ENCODE results near the gene DNAAF1. TPM values are rescaled to one million over a fixed set of nuclear protein-coding genes. Genes with fewer than 3 reads are reported as not detected.

Gene DNAAF1
- under 0.01 TPM in 1 of 2 replicates, not detected in the other for total RNA-seq

DNA sequence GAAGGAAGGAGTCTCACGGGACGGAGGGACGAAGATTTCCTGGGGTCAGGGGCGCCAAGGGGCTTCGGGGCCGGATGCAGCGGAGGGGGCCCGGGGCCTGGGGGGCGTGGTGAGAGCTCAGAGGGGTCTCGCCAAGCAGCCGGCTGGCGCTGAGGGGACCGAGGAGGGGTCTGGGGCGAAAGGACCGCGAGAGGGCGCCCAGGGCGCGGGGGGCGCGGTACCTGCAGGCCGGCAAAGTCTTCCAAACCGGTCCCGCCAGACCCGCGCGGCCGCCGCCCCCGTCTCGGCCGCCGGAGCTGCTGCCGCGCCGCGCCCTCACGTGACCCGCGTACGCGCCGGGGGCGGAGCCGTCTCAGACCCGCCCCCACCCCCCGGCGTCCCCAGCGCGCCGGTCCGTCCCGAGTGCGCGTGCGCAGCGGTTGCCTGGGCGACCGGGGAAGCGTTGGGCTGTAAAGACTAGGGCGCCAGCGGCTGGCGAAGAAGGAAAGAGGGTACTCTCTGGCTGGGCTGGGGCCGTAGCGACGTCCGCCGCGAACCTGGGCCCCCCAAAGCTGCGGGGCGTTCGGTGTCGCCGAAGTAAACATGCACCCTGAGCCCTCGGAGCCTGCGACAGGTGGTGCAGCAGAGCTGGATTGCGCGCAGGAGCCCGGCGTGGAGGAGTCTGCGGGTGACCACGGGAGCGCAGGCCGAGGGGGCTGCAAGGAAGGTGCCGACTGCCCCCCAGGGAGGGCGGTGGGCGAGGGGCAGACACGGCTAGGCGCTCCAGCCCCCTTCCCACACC lies at the start of gene DNAAF1, which contains the start of gene HSDL1:
Gene DNAAF1 (plus strand): TSS at position 450 of the 781 bp plus-strand sequence. CDS start 133 bp downstream, at position 583.
Gene HSDL1 (minus strand): TSS at position 319 of the 781 bp plus-strand sequence. CDS start 13,856 bp downstream, outside the sequence.

DNA sequence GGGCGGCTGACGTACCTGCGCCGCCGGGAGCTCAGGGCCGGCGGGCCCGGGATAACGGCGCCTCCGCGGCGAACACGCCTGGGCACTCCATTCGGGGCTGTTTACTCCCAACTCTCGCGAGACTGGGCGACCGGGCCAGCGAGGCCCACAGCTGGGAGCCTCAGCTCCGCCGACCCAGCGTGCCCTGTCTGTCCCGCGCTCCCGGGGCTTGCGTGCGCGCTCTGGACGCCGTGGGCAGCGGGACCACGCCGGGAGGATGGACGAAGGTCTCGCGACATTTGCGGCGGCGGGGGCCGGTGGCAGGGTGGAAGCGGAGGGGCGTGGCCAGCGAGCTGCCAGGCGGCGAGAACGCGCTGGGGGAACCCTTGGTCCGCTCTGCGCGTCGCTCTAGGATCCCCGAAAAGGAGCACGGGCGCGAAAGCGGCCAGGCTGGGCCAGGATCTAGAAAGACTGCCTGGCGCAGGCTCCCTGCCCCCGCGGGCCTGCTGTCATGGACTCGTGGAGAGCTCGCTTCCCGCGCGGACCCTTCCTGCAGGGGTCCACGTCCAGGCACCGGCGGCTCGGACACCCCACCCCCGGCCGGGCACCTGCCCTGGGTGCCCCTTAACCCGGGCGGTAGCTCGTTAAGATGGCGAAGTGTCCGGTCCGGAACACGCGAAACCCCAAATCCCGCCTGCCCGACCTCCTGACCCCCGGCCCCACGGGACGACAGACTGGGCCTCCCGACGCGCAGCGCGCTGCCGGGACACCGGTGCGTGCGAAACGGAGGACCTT lies 28.2 kb upstream of the DNAAF1 start, which contains the start of gene MBTPS1:
Gene MBTPS1 (minus strand): TSS at position 223 of the 774 bp plus-strand sequence. CDS start 15,159 bp downstream, outside the sequence.

DNA sequence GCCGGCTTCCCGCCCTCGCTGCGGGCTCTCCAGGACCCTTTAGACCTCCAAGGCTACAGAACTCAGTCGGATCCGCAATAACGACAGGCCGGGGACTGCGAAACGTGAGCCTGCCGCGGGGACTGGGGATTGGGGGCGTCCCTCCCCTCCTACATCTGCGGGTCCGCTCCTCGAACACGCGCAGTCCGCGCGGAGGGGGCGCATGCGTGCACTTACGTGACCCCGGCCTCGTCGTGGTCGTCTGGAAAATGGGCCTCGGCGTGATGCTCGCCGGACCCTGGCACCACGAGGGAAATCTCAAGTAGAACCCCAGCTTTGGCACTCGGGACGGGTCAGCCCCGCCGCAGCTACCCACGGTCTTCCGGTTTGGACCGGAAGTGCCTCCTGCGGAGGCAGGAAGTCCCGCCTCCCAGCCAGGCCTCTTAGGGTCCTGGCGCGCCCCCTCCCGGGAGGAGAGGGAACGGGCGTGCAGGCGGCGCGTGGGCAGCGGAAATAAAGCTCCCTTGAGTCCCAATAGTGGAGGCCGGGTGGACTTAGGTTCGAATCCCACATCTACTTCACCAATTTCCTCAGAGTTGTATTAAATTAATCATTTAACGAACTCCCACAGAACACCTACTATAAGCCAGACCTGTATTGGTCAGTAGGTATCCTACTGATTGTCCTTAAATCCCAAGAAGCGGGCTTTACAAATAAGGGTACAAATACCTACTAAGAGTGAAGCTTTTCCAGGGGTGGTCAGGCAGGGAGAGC lies 41.8 kb downstream of the DNAAF1 start, which contains the start of gene TAF1C:
Gene TAF1C (minus strand): TSS at position 373 of the 753 bp plus-strand sequence. CDS start 2,069 bp downstream, outside the sequence.

GRCh38 chr16:84190731-84191388 lies 45.8 kb downstream of the DNAAF1 start, which contains the start of gene ADAD2:
Gene ADAD2 (plus strand): TSS chr16:84191157. CDS start chr16:84191231, 74 bp downstream.

Other genes starting within 250 kb of the DNAAF1 start
- 3.4 and 4.5 TPM in 2 replicates for gene MLYCD, start 246.2 kb upstream of the DNAAF1 start, total RNA-seq
- 1.2 and 2.4 TPM in 2 replicates for gene OSGIN1, start 192.1 kb upstream of the DNAAF1 start, total RNA-seq
- 0.37 TPM in 1 of 2 replicates, not detected in the other for gene NECAB2, start 177.1 kb upstream of the DNAAF1 start, total RNA-seq
- gene SLC38A8, start 102.5 kb upstream of the DNAAF1 start, total RNA-seq: not detected in 2 replicates
- gene MBTPS1, start 28.4 kb upstream of the DNAAF1 start, total RNA-seq: 156 and 158 TPM in 2 replicates
- gene HSDL1, start 131 bp upstream of the DNAAF1 start, total RNA-seq: 28.2 and 34.7 TPM in 2 replicates
- gene TAF1C, start 41.7 kb downstream of the DNAAF1 start, total RNA-seq: 15.7 and 19.0 TPM in 2 replicates
- gene ADAD2, start 45.8 kb downstream of the DNAAF1 start, total RNA-seq: not detected in 2 replicates
- gene KCNG4, start 94.7 kb downstream of the DNAAF1 start, total RNA-seq: not detected in 2 replicates
- 0.05 and 12.5 TPM in 2 replicates for gene WFDC1, start 149.6 kb downstream of the DNAAF1 start, total RNA-seq
- not detected in 2 replicates for gene ATP2C2, start 223.2 kb downstream of the DNAAF1 start, total RNA-seq

All from smooth muscle cell of the umbilical artery (primary cell).